Skin of body (tissue), 2 donors: Measurements from ENCODE around the gene CCSER1. TPM values are rescaled to one million over a fixed set of nuclear protein-coding genes. Genes with fewer than 3 reads are reported as not detected.
"Not testable (repeated sequence)": the region's sequence is repeated elsewhere in the genome, so short reads cannot be mapped to it uniquely, and the experiment has no call there.

Experiments
- DNase-seq: peaks from one replicate; lab custom pipeline; 2025; lab: John Stamatoyannopoulos, UW
- total RNA-seq: library from RNA; depleted of rRNA; stranded (reverse); fragments of >200 nt; gene quantifications from one replicate; pipeline ENCODE4 v1.2.3, GENCODE V29; 2014

CCSER1 gene
- total RNA-seq, 1 donor from 2014 or later: 12.3 TPM

DNA sequence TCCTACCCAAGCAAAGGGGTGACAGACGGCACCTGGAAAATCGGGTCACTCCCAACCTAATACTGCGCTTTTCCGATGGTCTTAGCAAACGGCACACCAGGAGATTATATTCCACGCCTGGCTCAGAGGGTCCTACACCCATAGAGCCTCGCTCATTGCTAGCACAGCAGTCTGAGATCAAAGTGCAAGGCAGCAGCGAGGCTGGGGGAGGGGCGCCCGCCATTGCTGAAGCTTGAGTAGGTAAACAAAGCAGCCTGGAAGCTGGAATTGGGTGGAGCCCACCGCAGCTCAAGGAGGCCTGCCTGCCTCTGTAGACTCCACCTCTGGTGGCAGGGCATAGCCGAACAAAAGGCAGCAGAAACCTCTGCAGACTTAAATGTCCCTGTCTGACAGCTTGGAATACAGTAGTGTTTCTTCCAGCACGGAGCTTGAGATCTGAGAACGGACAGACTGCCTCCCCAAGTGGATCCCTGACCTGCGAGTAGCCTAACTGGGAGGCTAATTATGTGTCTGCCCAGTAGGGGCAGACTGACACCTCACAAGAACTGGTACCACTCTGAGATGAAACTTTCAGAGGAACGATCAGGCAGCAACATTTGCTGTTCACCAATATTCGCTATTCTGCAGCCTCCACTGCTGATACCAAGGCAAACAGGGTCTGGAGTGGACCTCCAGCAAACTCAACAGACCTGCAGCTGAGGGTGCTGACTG is 784.7 kb downstream of the CCSER1 start:
- not testable (repeated sequence) for DNase-seq

DNA sequence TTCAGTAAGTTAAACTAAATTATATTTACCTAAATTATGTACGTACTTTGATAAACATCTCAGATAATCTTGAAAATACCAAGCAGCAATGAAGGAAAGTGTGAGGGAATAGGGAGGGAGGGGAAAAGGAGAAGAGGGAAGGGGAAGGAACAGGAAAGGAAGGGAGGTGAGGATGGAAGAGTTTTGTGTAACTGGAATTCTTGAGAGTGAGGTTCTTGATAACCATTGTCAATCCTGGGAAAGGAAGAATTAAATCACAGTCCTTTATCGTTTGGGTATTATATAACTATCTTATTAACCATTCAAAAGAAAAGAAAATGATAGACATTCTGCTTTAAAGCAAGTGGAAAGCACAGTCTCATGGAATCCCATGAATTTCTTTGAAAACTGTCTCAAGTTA is 795.0 kb downstream of the CCSER1 start:
- no peak for DNase-seq

DNA sequence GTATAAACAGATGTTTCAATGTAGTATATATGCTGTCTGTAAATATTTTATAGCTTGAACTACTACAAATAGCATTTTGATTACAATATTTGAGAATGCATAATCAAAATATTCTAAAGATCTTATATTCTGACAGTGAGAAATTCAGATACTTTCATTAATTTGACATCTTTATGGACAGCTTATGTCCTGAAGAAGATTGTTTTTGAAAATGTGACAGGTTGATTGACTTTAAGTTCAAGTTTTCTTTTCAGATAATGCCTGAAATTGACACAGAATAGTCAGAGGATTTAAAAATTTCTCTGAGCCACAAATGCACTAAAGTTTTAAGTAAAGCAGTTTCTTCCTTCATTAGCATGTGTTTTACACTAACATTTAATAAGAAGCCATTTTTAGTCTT is 799.8 kb downstream of the CCSER1 start:
- no peak for DNase-seq

DNA sequence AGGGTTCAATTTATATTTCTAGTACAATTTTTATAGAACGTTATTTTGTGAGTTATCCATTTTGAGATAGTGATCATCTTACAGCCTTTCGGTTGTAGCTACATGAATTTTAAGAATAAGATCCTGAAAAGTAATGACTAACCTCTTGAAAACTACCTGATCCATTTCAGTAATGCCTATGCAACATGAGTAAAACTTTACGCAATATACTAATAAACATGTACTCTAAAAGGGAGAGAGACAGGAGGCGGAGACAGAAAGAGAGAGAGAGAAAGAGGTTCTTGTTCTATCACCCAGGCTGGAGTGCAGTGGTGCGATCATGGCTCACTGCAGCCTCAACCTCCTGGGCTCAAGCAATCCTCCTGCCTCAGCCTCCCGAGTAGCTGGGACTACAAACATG is 816.1 kb downstream of the CCSER1 start:
- DNase-seq: no peak

DNA sequence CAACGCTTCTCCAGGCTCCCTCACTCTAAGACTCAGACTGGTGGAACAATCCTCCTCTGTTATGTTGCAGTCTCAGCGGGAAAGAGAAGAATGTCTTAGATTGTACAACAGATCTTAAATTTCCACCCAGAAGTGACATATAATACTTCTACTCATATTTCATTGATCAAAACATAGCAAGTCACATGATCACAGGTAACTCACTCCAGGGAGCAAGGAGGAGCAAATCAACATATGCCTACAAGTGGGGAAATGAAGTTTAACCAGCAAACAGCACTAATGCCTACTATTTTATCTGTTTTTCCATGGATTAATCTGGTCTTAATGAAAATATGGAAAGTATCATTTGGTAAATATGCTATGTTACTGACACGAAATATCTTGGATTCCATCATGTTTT is 819.8 kb downstream of the CCSER1 start:
- no peak for DNase-seq

DNA sequence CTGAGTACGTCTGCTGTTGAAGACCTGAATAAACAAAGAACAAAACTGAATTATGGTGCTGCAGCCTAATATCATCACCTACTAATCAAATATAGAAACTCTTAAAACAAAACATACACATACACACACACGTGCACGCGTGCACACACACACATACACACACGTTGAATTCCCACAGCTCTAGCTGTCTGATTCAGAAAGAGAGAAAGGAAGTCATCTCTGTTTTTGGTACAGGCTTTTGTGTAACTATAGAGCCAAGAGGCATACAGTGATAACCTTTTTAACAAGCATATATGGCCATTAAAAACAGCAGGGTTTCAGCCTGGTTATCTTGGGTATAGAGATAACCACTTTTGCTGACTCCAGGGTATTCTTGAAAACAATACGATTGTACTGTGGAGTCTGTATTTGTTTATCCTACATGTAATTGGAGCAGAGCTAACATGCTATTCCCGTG is 823.2 kb downstream of the CCSER1 start:
- no peak for DNase-seq

DNA sequence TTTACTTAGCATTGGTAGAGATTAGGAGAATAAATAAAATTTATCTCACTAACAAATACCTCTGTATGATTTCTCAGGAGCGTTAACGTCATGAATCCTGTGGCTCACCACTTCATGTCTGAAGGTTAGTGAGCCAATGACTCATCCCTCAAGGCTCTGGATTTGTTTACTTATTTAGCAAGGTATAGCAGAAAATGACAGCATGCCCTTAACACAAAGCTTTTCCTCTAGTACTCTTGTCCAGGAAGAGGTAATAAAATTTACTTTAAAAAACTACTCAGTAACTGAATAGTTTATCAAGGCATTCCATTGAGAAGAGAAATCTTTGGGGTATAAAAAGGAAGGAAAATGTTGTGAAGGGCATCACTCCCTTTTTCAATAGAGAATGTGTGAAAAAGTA is 823.8 kb downstream of the CCSER1 start:
- no peak for DNase-seq

DNA sequence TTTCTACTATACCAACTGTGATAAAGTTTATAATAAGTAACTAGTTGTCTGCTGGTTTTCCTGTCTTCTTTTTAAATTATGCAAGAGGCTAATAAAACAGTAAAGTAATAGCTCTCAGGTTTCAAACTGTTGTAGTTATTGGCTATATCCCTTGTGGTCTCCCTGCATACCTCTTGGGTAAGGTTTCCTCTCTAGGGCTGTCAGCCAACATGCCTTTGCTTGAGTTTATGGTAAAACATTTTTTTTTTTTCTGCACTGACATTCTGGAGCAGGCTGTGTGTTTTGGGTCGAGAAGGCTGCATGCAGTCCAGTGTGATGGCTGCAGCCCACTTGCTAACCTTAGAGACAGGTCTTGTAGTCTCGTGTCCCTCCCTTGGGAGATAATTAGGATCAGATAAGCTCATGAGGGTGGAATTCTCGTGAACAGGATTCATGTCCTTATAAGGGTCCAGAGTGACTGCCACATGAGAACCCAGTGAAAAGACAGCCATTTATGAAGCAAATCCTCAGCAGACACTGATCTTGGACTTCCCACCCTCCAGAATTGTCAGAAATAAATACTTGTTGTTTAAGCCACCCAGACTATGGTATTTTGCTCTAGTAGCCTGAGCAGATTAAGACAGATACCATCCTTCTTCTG is 831.2 kb downstream of the CCSER1 start:
- no peak for DNase-seq

DNA sequence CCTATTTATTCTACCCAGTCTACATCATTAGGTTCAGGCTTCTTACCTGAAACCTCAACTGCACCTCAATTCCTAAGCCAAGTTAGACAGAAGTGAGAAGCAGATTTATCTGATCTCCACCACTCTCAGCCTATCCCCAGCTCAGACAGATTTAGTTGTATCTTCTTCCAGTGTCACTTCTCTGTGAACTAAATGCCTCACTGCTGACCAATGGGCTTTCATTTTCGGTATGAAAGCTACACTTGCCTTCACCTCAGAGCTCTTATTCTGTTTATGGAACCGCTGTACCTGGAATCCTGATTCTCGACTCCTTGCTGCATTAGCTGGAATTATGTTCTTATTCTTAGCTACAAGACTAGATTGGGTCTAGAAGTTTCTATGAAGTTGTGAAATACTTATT is 833.2 kb downstream of the CCSER1 start:
- no peak for DNase-seq

DNA sequence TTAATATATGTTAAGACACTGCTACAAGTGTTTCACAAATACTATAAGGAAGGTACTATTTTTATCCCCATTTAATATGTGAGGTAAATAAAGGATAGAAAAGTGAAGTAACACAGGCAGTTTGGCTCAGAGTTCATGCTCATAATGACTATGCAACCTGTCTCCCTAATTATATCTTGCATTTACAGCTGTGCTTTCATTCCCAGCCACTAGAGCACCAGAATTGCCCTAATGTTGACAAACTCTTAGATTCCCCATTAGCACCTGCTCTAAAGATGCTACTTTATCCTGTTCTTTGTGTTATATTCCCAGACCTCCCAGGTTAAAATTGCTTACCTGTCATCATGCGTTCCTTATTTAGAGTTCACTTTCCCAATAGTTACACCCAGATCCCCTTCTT is 833.6 kb downstream of the CCSER1 start:
- no peak for DNase-seq

DNA sequence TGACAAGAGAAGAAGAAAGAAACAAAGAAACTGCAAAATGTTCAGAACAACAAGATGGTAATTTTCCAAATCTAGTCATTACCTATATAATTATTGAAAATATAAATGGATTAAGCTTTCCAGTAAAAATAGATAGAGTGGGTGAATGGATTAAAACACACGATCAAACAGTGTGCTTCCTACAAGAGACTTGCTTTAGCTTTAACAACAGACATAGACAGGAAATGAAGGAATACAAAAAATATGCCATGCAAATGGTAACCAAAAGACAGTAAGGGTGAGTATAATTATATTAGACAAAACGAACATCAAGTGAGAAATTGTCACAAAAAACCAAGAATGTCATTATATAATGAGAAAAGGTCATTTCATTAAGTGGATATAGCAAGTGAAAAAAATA is 842.8 kb downstream of the CCSER1 start:
- no peak for DNase-seq

DNA sequence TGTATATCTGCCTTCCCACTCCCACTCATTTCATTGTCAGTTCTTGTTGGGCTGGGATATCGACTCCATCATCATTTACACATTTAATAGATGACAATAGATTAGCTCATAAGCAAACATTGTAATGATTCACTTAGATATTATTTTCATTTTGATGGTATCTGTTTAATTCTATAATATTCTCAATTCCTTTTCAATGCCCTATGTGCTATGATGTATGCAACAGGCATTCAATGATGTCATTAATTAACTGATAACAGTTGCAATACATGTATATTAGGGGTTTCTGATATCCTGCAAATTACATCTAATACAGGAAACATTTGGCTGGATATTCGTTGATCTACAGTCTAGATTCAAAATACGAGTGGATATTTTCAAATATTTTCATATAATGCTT is 850.5 kb downstream of the CCSER1 start:
- DNase-seq: no peak

DNA sequence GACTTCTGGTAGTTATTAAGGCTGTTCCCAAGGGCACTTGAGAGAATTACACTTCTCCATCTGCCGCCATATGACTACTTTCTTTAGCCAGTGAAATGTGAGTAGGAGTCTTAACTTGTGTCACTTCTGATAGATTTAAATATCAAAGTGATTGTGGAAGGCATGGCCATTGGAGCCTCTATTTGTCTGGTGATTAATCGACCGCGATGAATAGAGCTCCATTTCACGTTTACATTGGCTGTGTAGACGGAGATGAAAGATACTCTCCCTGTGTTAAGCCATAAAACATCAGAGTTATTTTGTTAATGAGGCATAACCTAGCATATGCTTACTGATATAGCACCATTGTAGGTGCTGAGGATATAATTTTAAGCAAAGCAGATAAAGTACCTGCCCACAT is 852.4 kb downstream of the CCSER1 start:
- DNase-seq: no peak

DNA sequence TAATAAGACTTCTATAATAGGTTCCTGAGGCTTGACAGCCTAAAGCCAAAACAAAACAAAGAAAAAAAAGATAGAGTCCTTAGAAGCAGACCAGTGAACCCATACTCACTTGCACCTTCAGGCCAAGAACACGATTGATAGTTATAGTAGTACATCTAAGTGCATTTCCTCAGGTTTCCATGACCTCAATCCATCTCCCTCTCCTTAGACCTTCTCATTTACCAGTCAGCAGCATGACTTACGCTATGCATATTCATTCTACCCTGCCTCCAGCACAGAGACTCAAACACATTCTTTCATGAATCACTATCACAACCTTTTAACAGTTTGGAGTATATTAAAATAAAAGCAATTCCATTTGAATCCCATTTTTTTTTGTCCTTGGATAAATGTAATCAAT is 855.6 kb downstream of the CCSER1 start:
- DNase-seq: no peak

DNA sequence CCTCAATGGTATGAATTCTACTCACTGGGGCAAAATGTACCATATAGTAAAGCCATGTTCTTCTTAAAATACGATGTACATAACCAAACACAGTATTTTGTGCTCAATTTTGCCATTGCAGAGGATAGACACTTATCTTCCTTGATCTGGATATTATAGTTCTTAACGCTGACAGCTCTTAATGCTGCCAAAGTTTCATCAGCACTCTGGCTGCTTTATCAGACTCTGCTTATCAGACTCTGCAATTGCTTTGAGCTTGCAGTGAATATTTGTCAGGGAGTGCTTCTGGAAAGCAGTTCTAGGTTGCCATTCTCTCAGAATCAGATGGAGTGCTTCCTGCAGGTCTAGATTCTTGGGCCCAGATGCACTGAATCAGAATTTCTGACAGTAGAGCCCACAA is 863.1 kb downstream of the CCSER1 start:
- DNase-seq: no peak

DNA sequence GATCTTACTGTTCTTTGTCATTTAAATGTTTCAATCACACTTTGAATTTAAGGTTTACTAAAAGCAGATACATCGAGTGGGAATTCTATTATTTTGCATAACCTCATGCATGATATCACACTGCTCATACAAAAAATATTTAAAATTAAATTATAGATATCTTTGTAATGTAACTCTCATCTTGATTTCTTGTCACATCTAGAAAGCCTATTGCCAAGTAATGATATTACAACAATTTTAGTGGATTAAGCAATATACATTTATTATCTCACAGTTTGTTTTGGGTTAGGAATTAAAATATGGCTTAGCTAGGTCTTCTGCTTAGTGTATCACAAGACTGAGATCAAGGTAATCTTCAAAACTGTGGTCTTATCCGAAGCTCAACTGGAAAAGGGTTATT is 865.0 kb downstream of the CCSER1 start:
- no peak for DNase-seq

DNA sequence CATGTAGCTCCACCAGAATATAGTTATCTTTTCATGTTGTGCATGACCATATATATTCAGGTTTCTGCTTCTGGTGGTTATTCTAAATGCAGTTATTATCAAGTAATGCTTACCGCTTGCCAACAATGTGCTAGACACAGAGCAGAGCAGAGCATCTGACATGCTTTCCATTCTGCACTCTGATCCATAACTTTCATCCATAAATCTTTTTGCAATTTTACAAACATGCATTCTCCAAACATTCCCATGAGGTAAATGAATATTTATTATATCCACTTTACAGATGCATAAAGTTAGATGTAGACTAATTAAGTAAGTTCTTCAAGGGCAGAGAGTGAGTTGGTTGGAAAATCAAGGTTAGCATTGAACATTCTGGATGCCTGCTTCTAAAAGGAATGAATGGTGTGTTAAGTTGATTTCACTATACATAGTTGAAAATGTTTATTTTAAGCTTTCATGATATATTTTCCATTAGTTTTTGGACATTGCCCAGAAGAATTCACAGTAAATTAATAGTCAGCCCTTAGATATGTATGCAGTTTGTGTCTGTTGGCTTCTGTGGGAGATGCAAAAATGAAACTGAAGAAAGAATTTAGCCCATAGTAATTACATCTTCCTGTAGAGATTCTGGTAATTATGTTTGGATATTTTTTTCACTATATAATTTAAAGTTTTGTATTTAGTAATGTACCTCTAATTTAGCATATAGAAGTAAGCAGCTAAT is 867.8 kb downstream of the CCSER1 start:
- DNase-seq: peak; percentile 10

DNA sequence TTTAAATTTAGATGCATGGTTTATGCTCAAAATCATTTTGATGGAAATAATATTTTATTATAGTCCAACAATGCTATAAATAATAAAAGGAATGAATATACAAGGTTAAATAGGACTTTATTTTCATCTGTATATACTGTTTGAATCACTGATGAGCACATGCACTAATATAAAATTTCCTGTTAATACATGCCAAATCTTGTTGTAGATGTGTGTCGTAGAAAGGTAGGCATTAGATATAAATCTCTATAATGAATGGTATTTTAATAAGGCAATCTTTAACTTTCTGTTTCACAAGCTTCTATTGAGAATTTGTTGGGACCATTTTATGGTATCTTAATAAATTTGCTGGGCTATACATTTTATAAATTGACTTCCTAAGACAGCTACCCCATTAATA is 868.8 kb downstream of the CCSER1 start:
- no peak for DNase-seq

DNA sequence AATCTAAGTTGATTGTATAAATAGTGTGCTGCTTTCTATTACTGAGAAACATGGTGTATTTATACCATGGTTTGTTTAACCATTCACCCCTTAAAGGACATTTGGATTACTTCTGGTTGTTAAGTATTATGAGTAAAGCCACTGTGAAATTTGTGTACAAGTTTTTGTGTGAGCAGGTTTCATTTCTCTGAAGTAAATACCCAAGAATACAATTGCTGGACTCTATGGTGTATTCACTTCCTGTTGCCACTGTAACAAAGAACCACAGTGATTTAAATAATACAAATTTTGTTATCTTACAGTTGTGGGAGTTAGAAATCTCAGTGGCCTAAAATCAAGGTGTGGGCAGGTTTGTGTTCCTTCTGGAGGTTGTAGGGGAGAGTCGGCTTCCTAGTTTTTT is 869.6 kb downstream of the CCSER1 start:
- DNase-seq: no peak

DNA sequence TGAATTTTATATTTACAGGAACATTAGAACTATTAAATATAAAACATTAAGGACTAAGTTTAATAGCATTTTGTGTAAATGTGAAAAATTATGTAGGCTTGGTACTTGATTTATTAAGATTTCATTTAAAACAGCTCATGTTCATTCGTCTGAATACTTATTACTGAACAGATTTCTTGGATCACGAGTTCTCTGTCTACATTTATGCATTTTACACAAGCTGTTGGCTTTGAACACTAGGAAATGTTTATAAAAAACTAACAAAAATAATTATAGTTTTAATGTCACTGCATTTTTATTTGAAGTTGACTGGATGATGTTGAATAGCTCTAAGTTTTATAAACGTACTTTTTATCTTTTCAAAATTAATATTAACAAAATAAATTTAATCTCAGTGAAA is 888.7 kb downstream of the CCSER1 start:
- DNase-seq: no peak

DNA sequence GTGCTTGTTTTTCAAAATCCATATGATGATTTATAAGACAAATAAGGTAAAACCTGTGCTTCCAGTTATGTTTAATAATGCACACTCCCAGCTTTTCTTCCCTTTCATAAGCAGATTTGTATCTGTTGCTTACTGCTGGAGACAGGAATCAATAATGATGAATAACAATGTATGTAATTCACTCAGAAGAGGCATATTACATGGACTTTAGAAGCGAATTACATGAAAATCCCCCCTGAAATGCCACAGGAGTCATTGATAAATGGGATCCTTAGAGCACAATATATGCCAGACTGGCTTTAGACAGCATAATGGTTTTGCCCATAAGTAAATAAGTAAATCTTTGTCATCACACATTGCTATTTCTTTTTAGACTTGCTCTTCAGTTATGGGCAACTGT is 892.3 kb downstream of the CCSER1 start:
- DNase-seq: no peak

DNA sequence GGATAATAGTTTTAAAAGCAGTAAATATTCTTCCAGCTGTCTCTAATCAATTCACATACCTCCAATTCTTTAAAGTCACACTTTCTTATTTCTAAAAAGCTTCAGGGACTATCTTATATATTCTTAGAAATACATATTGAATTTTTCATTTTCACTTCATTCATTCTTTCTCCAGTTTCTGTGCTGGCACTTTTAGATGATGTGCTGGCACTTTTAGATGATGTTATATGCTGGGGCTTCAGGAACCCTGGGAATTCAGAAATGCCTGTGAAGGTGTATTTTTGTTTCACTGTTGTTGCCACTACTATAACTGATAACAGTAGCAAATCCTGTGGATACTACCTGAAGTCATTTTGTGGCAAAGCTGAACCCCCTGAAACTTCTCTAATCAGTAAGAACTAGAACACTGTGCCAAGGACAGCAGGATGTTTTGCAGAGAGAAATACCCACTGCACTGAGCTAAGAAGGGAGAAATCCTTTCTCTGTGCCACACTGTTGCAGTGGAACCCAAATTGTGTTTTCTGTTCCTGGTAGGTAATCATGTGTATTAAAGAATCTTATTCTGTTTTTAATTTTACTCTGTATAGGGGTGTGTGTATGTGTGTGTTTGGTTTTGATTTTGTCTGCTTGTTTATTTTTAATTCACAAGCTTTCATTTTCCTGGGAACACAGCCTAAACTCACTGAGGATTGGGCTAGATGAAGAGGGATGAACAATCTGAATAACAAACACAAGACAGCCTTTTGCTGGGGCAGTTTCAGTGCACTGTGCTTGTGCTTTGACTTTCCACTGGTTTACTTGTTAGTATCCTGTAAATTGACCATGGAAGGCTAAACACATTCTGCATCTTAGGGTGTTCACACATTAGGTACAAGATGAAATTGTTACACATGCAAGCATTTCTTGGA is 898.3 kb downstream of the CCSER1 start:
- no peak for DNase-seq
